Measurements from ENCODE around the gene TULP4.

- no peak for TF ChIP-seq CTCF (IDR thresholded peaks at IDR 0.05)
- no peak for TF ChIP-seq POLR2A (IDR thresholded peaks at IDR 0.05)
Measured at GRCh38 chr6:158384671-158385110, 72.4 kb downstream of the TULP4 start.
